Measurements from ENCODE around the gene LHFPL6. TPM values are rescaled to one million over a fixed set of nuclear protein-coding genes. Genes with fewer than 3 reads are reported as not detected.

The LHFPL6 gene
- total and polyA plus RNA-seq, 10 of the 15 experiments (the other 5 are each of a cell fraction or from before 2014, with no cell fraction given) = 0.11 to 4.6 (median 0.41) TPM

DNA sequence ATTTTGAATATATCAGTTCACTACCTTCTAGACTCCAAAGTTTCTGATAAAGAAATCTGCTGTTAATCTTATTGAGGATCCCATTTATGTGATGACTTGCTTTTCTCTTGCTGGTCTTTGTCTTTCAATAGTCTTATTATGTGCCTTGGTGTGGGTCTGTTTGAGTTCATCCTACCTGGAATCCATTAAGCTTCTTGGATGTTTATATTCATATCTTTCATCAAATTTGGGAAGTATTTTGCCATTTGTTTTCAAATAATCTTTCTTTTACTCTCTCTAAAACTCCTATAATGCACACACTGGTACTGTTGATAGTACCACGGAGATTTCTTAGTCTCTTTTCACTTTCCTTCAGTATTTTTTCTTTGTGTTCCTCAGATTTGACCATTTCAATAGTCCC, 28.3 kb upstream of the LHFPL6 start (continued):
- TF ChIP-seq, protein P1, sequence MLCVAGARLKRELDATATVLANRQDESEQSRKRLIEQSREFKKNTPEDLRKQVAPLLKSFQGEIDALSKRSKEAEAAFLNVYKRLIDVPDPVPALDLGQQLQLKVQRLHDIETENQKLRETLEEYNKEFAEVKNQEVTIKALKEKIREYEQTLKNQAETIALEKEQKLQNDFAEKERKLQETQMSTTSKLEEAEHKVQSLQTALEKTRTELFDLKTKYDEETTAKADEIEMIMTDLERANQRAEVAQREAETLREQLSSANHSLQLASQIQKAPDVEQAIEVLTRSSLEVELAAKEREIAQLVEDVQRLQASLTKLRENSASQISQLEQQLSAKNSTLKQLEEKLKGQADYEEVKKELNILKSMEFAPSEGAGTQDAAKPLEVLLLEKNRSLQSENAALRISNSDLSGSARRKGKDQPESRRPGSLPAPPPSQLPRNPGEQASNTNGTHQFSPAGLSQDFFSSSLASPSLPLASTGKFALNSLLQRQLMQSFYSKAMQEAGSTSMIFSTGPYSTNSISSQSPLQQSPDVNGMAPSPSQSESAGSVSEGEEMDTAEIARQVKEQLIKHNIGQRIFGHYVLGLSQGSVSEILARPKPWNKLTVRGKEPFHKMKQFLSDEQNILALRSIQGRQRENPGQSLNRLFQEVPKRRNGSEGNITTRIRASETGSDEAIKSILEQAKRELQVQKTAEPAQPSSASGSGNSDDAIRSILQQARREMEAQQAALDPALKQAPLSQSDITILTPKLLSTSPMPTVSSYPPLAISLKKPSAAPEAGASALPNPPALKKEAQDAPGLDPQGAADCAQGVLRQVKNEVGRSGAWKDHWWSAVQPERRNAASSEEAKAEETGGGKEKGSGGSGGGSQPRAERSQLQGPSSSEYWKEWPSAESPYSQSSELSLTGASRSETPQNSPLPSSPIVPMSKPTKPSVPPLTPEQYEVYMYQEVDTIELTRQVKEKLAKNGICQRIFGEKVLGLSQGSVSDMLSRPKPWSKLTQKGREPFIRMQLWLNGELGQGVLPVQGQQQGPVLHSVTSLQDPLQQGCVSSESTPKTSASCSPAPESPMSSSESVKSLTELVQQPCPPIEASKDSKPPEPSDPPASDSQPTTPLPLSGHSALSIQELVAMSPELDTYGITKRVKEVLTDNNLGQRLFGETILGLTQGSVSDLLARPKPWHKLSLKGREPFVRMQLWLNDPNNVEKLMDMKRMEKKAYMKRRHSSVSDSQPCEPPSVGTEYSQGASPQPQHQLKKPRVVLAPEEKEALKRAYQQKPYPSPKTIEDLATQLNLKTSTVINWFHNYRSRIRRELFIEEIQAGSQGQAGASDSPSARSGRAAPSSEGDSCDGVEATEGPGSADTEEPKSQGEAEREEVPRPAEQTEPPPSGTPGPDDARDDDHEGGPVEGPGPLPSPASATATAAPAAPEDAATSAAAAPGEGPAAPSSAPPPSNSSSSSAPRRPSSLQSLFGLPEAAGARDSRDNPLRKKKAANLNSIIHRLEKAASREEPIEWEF (IDR thresholded peaks at IDR 0.05; ENCODE audit: insufficient replicate concordance, low read depth, low read length) = no peak
- TF ChIP-seq TCF3 (IDR thresholded peaks at IDR 0.05; ENCODE audit: borderline replicate concordance, insufficient read depth, low read depth, low read length) (no peak), POLR2AphosphoS5 (IDR thresholded peaks at IDR 0.05; ENCODE audit: low read length) (no peak), ZBED1 (IDR thresholded peaks at IDR 0.05; ENCODE audit: borderline replicate concordance) (no peak)
- TF ChIP-seq, protein P2, sequence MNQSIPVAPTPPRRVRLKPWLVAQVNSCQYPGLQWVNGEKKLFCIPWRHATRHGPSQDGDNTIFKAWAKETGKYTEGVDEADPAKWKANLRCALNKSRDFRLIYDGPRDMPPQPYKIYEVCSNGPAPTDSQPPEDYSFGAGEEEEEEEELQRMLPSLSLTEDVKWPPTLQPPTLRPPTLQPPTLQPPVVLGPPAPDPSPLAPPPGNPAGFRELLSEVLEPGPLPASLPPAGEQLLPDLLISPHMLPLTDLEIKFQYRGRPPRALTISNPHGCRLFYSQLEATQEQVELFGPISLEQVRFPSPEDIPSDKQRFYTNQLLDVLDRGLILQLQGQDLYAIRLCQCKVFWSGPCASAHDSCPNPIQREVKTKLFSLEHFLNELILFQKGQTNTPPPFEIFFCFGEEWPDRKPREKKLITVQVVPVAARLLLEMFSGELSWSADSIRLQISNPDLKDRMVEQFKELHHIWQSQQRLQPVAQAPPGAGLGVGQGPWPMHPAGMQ (IDR thresholded peaks at IDR 0.05; ENCODE audit: borderline replicate concordance) = no peak

DNA sequence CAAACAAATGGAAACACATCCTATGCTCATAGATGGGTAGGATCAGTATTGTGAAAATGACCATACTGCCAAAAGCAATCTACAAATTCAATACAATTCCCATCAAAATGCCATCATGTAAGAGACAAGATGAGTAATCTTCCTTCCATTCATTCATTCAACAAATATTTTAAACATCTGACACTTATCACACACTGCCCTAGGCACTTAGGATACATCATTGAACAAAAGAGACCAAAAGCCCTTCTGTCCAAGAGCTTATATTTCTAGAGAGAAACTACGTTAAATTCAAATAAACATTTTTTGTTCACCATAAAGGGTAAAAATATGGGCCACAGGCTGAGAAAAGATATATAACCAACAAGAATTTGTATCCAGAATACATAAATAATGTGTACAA, 20.5 kb upstream of the LHFPL6 start:
- no TSS peak for BruUV-seq (replicated peaks)
- Histone ChIP-seq H3K27me3 (replicated peaks in 1 of 2; ENCODE audit: control insufficient read depth in 2 of 2, insufficient read depth in 2 of 2, low read length in 1 of 2) (no peaks in the 10 kb centered on the region), H3K4me1 (ENCODE audit: control insufficient read depth, insufficient read depth, low read length) (no peaks in the 10 kb centered on the region), H3K4me3 (no peak overlapping the region), H3K4me2 (ENCODE audit: control insufficient read depth, insufficient read depth) (no peak overlapping the region), H3K36me3 (ENCODE audit: control insufficient read depth in 2 of 2, insufficient read depth in 2 of 2, low read length in 1 of 2) (no peaks in the 10 kb centered on the region), H4K20me1 (ENCODE audit: control insufficient read depth, insufficient read depth) (no peaks in the 10 kb centered on the region), H3K9me3 (replicated peaks; ENCODE audit: control insufficient read depth, insufficient read depth, low read length) (no peaks in the 10 kb centered on the region), H3K9ac (ENCODE audit: control insufficient read depth, insufficient read depth, low read length) (no peak overlapping the region), H3K27ac (ENCODE audit: control insufficient read depth, insufficient read depth) (no peak overlapping the region), H3K79me2 (ENCODE audit: control insufficient read depth, insufficient read depth, low read length) (no peaks in the 10 kb centered on the region), H2AFZ (ENCODE audit: control insufficient read depth, low read depth, low read length) (no peak overlapping the region)
- ATAC-seq (no peak), DNase-seq (ENCODE audit: low read depth, low spot score) (no peak), FAIRE-seq (no peak)
- CTCF ChIA-PET = interaction anchor here (1.0 to 1.4 kb wide), 2 partner anchors 11 to 609 kb away, joined by 3 to 6 read pairs; no protein-coding TSS in a partner anchor
- SMC1A ChIA-PET (ENCODE audit: uncharacterized antibody, unreplicated experiment) = interaction anchor here (0.6 kb wide), 1 partner anchor 437 kb away, joined by 3 read pairs; no protein-coding TSS in a partner anchor
- 25% methylated on average over 1 of the region's 1 CpG for WGBS (ENCODE audit: insufficient coverage, insufficient replicate concordance, low lambda C conversion rate, missing lambda C conversion rate)
- in situ Hi-C loops (cut with MboI) = no loop called here
- intact Hi-C loops (cut with micrococcal nuclease; ENCODE audit: unreplicated experiment) = no loop called here
- POLR2A ChIA-PET = no interaction called here
- RAD21 ChIA-PET (ENCODE audit: unreplicated experiment) = no interaction called here
- TF ChIP-seq BMI1 (IDR thresholded peaks at IDR 0.05; ENCODE audit: borderline replicate concordance) (no peak), GABPA (IDR thresholded peaks at IDR 0.05; ENCODE audit: low read depth) (no peak), IKZF1 (conservative IDR thresholded peaks at IDR 0.05) (no peak), NFYB (IDR thresholded peaks at IDR 0.05; ENCODE audit: insufficient read depth, low read depth, low read length) (no peak), SIN3A (IDR thresholded peaks at IDR 0.05; ENCODE audit: low read depth, low read length) (no peak), CREB1 (IDR thresholded peaks at IDR 0.05; ENCODE audit: low read depth) (no peak), ZNF274 (IDR thresholded peaks at IDR 0.05; ENCODE audit: insufficient read depth, insufficient read length) (no peak)
- TF ChIP-seq, protein P3, sequence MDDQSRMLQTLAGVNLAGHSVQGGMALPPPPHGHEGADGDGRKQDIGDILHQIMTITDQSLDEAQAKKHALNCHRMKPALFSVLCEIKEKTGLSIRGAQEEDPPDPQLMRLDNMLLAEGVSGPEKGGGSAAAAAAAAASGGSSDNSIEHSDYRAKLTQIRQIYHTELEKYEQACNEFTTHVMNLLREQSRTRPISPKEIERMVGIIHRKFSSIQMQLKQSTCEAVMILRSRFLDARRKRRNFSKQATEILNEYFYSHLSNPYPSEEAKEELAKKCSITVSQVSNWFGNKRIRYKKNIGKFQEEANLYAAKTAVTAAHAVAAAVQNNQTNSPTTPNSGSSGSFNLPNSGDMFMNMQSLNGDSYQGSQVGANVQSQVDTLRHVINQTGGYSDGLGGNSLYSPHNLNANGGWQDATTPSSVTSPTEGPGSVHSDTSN (IDR thresholded peaks at IDR 0.05; ENCODE audit: insufficient replicate concordance, low read depth, low read length) = no peak
